Neural cell (in vitro differentiated cells): ENCODE results near the gene MLPH. TPM values are rescaled to one million over a fixed set of nuclear protein-coding genes. Genes with fewer than 3 reads are reported as not detected.

Experiments used
- H2AFZ ChIP-seq: fragments of 200-600, 300-800 bp; sonication (generic), shearing (Covaris generic); 2 replicates; pipeline ENCODE4 v1.6.0; 2014; ENCODE audit warnings: low read depth, mild to moderate bottlenecking, antibody characterized with exemption, low read length, moderate library complexity
- H3F3A ChIP-seq: fragments of 200-600 bp; shearing (Covaris generic); 2 replicates; pipeline ENCODE4 v1.6.1; 2016; ENCODE audit warnings: mild to moderate bottlenecking, moderate library complexity, mixed read lengths, antibody characterized with exemption, low read length; ENCODE audit not compliant: insufficient read depth, poor library complexity, severe bottlenecking
- H3K27ac ChIP-seq: fragments of 200-600, 300-800 bp; sonication (generic), shearing (Covaris generic); 2 replicates; pipeline ENCODE4 v1.5.1; 2014; ENCODE audit warnings: mild to moderate bottlenecking, low read length, moderate library complexity
- H3K27me3 ChIP-seq: fragments of 300-800, 200-600 bp; sonication (generic), shearing (Covaris generic); 2 replicates; pipeline ENCODE4 v1.6.0; 2014; ENCODE audit warnings: mild to moderate bottlenecking, low read depth, low read length, moderate library complexity; ENCODE audit not compliant: insufficient read depth
- H3K36me3 ChIP-seq: fragments of 300-800, 200-600 bp; sonication (generic), shearing (Covaris generic); 2 replicates; pipeline ENCODE4 v1.5.1; 2014; ENCODE audit warnings: mild to moderate bottlenecking, antibody characterized with exemption, low read length, moderate library complexity; ENCODE audit not compliant: insufficient read depth
- H3K4me2 ChIP-seq: fragments of 300-800, 200-600 bp; sonication (generic), shearing (Covaris generic); 2 replicates; pipeline ENCODE4 v1.6.0; 2014; ENCODE audit warnings: mild to moderate bottlenecking, low read length
- H3K4me3 ChIP-seq: fragments of 300-800, 200-600 bp; sonication (generic), shearing (Covaris generic); 2 replicates; pipeline ENCODE4 v1.5.1; 2014; ENCODE audit warnings: mild to moderate bottlenecking, low read length, moderate library complexity
- H3K79me2 ChIP-seq: fragments of 200-600 bp; shearing (Covaris generic); replicated peaks from 2 replicates; pipeline ENCODE4 v1.6.0; 2014; ENCODE audit warnings: mild to moderate bottlenecking, low read length, moderate library complexity; ENCODE audit not compliant: insufficient read depth
- H3K9ac ChIP-seq: fragments of 300-800, 200-600 bp; sonication (generic), shearing (Covaris generic); 2 replicates; pipeline ENCODE4 v1.6.1; 2016; ENCODE audit warnings: mild to moderate bottlenecking, low read length, mixed read lengths
- H3K9me2 ChIP-seq: fragments of 200-600 bp; shearing (Covaris generic); 2 replicates; pipeline ENCODE4 v1.6.1; 2016; ENCODE audit warnings: mild to moderate bottlenecking, low read length, mixed read lengths; ENCODE audit not compliant: insufficient read depth
- H3K9me3 ChIP-seq: fragments of 200-600, 300-800 bp; sonication (generic), shearing (Covaris generic); 2 replicates; pipeline ENCODE4 v1.6.1; 2016; ENCODE audit warnings: mild to moderate bottlenecking, mixed run types, low read length, moderate library complexity, mixed read lengths
- H4K20me1 ChIP-seq: fragments of 200-600 bp; shearing (Covaris generic); 2 replicates; pipeline ENCODE4 v1.6.1; 2016; ENCODE audit warnings: mild to moderate bottlenecking, mixed run types; ENCODE audit not compliant: insufficient read depth
- CTCF ChIP-seq: fragments of 450-650 bp; IDR thresholded peaks from 2 replicates; pipeline ENCODE4 v1.5.1; 2014; ENCODE audit warnings: antibody characterized with exemption, mild to moderate bottlenecking, moderate library complexity; ENCODE audit not compliant: poor library complexity, severe bottlenecking
- EP300 ChIP-seq: fragments of 450-650 bp; conservative IDR thresholded peaks from 2 replicates; pipeline ENCODE4 v1.6.1; 2014; ENCODE audit warnings: antibody characterized with exemption, mild to moderate bottlenecking, moderate library complexity; ENCODE audit not compliant: poor library complexity, severe bottlenecking
- EZH2 ChIP-seq: fragments of 200-600, 300-800 bp; shearing (Covaris generic), sonication (generic); IDR thresholded peaks from 2 replicates; pipeline ENCODE4 v1.6.1; 2014; ENCODE audit warnings: antibody characterized with exemption, low read length, borderline replicate concordance, mild to moderate bottlenecking; ENCODE audit not compliant: insufficient read depth, poor library complexity, severe bottlenecking
- MXI1 ChIP-seq: fragments of 450-650 bp; conservative IDR thresholded peaks from 2 replicates; pipeline ENCODE4 v1.6.1; 2014; ENCODE audit warnings: antibody characterized with exemption, mild to moderate bottlenecking; ENCODE audit not compliant: poor library complexity, severe bottlenecking
- POLR2AphosphoS5 ChIP-seq: IDR thresholded peaks from 2 replicates; pipeline ENCODE4 v1.6.1; 2012
- RAD21 ChIP-seq: fragments of 450-650 bp; conservative IDR thresholded peaks from 2 replicates; pipeline ENCODE4 v1.6.1; 2014; ENCODE audit warnings: antibody characterized with exemption, mild to moderate bottlenecking, moderate library complexity
- REST ChIP-seq: IDR thresholded peaks from 2 replicates; pipeline ENCODE4 v1.6.1; 2012; ENCODE audit warnings: borderline replicate concordance
- SMC3 ChIP-seq: fragments of 450-650 bp; conservative IDR thresholded peaks from 2 replicates; pipeline ENCODE4 v1.6.1; 2014; ENCODE audit warnings: antibody characterized with exemption, mild to moderate bottlenecking, moderate library complexity; ENCODE audit not compliant: poor library complexity
- TAF1 ChIP-seq: IDR thresholded peaks from 2 replicates; pipeline ENCODE4 v1.6.1; 2012; ENCODE audit warnings: low read depth
- polyA plus RNA-seq: library from polyadenylated mRNA; depleted of rRNA; stranded (reverse); fragments of >200 nt; gene quantifications from 2 replicates; pipeline ENCODE4 v1.2.3, GENCODE V29; 2014

MLPH gene
- polyA plus RNA-seq, 1 donor from 2014 or later: not detected

GRCh38 chr2:237497009-237497837 is 10.2 kb downstream of the MLPH start:
- Histone ChIP-seq H3K36me3 (no peaks in the 10 kb centered on the region), H3K4me2 (no peak overlapping the region), H2AFZ (no peak overlapping the region), H3F3A (no peaks in the 10 kb centered on the region), H3K9me2 (no peaks in the 10 kb centered on the region), H3K4me3 (no peak overlapping the region), H3K79me2 (no peaks in the 10 kb centered on the region), H3K27ac (no peak overlapping the region), H3K9ac (no peak overlapping the region), H3K9me3 (no peaks in the 10 kb centered on the region), H3K27me3 (no peaks in the 10 kb centered on the region), H4K20me1 (no peaks in the 10 kb centered on the region)
- TF ChIP-seq SMC3 (no peak), MXI1 (no peak), REST (no peak), RAD21 (no peak), CTCF (no peak), TAF1 (no peak), EZH2 (no peak), POLR2AphosphoS5 (no peak), EP300 (no peak)

GRCh38 chr2:237497838-237498186 is 10.8 kb downstream of the MLPH start:
- H3K27ac ChIP-seq: no peak overlapping the region
- no peaks in the 10 kb centered on the region for H4K20me1 ChIP-seq
- no peak for TF ChIP-seq MXI1
- no peak for TF ChIP-seq TAF1
- no peak for TF ChIP-seq CTCF
- TF ChIP-seq RAD21: no peak
- no peak for TF ChIP-seq EP300
- TF ChIP-seq POLR2AphosphoS5: no peak
- TF ChIP-seq EZH2: no peak
- no peak for TF ChIP-seq SMC3
- no peak for TF ChIP-seq REST
- H3K4me2 ChIP-seq: no peak overlapping the region
- H3F3A ChIP-seq: no peaks in the 10 kb centered on the region
- H3K9me3 ChIP-seq: no peaks in the 10 kb centered on the region
- H3K9me2 ChIP-seq: no peaks in the 10 kb centered on the region
- no peak overlapping the region for H3K4me3 ChIP-seq
- no peak overlapping the region for H3K9ac ChIP-seq
- H2AFZ ChIP-seq: no peak overlapping the region
- H3K79me2 ChIP-seq: no peaks in the 10 kb centered on the region
- no peaks in the 10 kb centered on the region for H3K27me3 ChIP-seq
- no peaks in the 10 kb centered on the region for H3K36me3 ChIP-seq
